Muscle layer of duodenum (tissue), 2 donors: ENCODE data around the gene ANKDD1B.
A peak's percentile ranks its signal among the peaks of the same experiment; 100 is the strongest.

Experiments used
- H3K27ac ChIP-seq: one replicate; pipeline ENCODE4 v1.7.0; 2013; ENCODE audit warnings: mild to moderate bottlenecking, low read length
- H3K27me3 ChIP-seq: one replicate; pipeline ENCODE4 v1.7.0; 2013; ENCODE audit warnings: low read depth, mild to moderate bottlenecking, control low read depth, low read length
- H3K36me3 ChIP-seq, 2 donors: one replicate each; pipeline ENCODE4 v1.7.0; 2013; ENCODE audit warnings: low read length in 2 of 2, control low read depth in 1 of 2, mild to moderate bottlenecking in 1 of 2; ENCODE audit not compliant: insufficient read depth in 2 of 2, control insufficient read depth in 1 of 2
- H3K4me1 ChIP-seq, 2 donors: one replicate each; pipeline ENCODE4 v1.7.0; 2013; ENCODE audit warnings: low read length in 2 of 2, mild to moderate bottlenecking in 2 of 2, control low read depth in 1 of 2, moderate library complexity in 1 of 2; ENCODE audit not compliant: insufficient read depth in 2 of 2, control insufficient read depth in 1 of 2
- H3K4me3 ChIP-seq, 2 donors: one replicate each; pipeline ENCODE4 v1.7.0; 2013; ENCODE audit warnings: low read length in 2 of 2, low read depth in 1 of 2, mild to moderate bottlenecking in 1 of 2
- H3K9me3 ChIP-seq, 2 donors: one replicate each; pipeline ENCODE4 v1.7.0; 2013; ENCODE audit warnings: low read length in 2 of 2, control low read depth in 1 of 2, mild to moderate bottlenecking in 1 of 2; ENCODE audit not compliant: control insufficient read depth in 1 of 2
- donor health status: healthy.

Gene ANKDD1B

DNA sequence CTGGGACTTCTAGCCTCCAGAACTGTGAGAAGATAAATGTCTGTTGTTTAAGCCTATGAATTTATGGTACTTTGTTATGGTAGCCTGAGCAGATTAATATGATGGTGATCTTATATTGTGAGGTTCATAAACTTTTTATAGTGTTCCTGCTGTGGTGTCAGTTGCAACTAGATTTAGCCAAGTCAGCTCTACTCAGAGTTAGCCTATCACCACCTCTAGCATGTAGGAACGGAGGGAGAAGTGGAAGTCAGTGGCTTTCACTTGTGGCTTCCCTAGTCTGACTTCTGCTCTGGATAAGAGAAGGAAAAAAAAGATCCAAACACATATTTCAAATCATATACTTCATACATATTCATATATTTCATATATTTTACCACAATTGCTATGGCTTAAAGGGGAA is 99.4 kb downstream of the ANKDD1B start:
- Histone ChIP-seq H3K27me3 (no peaks in the 10 kb centered on the region), H3K36me3 (peaks cover 0 to 21% of the 10 kb centered on the region in 2 donors), H3K9me3 (no peaks in the 10 kb centered on the region), H3K4me3 (no peak overlapping the region), H3K27ac (no peak overlapping the region), H3K4me1 (peaks cover 0 to 1% of the 10 kb centered on the region in 2 donors)

DNA sequence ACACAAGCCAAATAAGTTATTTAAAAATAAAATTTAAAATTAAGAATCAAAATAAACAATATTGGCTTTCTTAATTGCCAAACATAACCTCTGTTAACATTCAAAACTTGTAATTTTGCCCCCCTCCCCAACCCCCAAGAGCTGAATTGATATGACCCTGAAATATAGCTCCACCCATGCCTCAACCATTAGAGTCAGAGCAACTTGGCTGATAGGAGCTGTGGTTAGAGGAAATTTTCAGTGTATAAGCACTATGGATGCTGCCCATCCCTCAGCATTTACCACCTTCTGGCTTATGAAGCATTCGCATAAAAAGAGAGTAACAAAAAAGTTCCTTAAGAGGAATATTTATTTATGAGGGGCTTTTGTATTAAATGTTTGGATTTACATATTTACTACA is 99.9 kb downstream of the ANKDD1B start:
- no peak overlapping the region for H3K4me3 ChIP-seq
- H3K4me1 ChIP-seq: peaks cover 0 to 6% of the 10 kb centered on the region in 2 donors
- no peaks in the 10 kb centered on the region for H3K27me3 ChIP-seq
- peaks cover 0 to 21% of the 10 kb centered on the region in 2 donors for H3K36me3 ChIP-seq
- no peaks in the 10 kb centered on the region for H3K9me3 ChIP-seq
- no peak overlapping the region for H3K27ac ChIP-seq

DNA sequence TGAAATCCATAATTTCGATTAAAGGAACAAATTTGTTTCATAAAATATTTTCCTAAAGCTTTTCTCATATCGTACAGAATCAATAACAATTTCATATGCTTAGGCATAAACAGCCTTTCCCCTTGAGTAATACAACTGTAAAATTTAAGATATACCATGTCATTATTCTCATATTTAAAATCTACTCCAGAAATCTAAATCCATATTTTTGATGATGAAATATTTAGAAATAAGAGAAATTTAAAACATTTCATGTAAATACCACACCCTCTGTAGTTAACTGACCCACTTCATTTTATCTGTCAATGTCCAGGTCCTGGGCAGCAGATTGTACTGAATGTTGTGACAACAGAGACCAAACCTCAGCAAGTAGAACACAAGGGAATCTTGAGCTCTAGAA is 100.8 kb downstream of the ANKDD1B start:
- no peak overlapping the region for H3K27ac ChIP-seq
- no peaks in the 10 kb centered on the region for H3K27me3 ChIP-seq
- H3K9me3 ChIP-seq: no peaks in the 10 kb centered on the region
- peaks cover 0 to 21% of the 10 kb centered on the region in 2 donors for H3K36me3 ChIP-seq
- peaks cover 0 to 14% of the 10 kb centered on the region in 2 donors for H3K4me1 ChIP-seq
- H3K4me3 ChIP-seq: no peak overlapping the region

DNA sequence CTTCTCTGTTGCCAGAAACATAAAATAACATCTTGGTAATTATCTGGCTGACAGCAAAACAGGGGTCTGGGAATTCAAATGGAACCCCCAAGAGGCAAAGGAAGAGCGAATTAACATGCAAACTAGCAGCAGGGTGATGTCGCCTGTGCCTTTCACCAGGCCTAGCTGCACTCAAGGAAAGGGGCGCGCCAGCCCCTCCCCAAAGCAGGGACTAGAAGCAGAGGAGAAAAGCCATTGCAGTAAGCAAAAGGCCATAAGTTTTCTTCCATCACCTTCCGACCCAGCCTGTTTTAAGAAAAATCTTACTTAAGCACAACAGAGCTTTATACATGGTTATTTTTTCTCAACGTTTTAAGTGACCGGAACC is 105.4 kb downstream of the ANKDD1B start:
- Histone ChIP-seq H3K4me1 (peaks cover 0 to 14% of the 10 kb centered on the region in 2 donors), H3K9me3 (no peaks in the 10 kb centered on the region), H3K27me3 (no peaks in the 10 kb centered on the region), H3K36me3 (peaks cover 0 to 4% of the 10 kb centered on the region in 2 donors), H3K27ac (peak overlapping the region; percentile 91), H3K4me3 (peak overlapping the region; percentile 91 to 99)

DNA sequence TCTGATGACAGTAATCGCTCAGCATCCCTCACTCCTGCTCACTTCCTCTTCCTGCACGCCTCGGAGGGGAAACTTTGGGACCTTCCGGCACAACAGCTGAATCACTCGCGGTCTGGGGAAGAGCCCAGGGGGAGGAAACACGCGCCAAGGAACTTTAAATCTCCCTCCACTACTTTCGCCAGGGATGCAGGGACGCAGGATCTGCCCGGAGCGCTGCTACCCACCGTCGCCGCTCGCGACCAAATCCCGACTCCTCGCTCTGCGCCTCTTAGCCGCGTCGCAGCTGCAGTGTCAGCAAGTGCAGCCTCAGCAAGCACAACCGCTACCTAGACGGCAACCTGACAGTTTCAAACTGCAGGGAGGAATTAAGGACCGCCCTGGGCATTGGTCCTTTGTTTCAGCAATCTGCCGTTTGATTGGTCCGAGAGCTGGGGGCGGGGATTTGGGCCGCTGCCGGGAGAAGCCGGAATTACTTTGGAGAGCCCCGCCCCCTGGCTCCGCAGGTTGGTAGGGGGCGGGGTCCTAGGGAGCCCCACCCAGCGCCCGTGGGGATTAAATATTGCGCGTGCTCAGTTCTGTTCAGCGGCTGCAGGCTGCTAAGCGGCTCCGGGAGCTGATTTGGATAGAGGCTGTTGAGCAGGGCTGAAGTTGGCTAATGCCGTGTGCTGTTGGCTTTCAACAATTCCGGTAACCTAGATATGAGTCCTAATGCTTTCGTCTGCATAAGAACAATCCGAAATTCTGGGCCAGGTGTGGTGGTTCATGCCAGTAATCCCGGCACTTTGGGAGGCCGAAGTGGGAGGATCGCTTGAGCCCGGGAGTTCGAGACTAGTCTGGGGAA is 106.0 kb downstream of the ANKDD1B start, which contains the start of gene POC5:
Gene POC5, minus strand, starts transcription at position 356 of the 841 bp plus-strand sequence. CDS start 4,500 bp downstream, outside the sequence.
- Histone ChIP-seq H3K36me3 (peaks cover 0 to 4% of the 10 kb centered on the region in 2 donors), H3K27ac (peak within 1 kb of the TSS; percentile 91), H3K27me3 (no peaks in the 10 kb centered on the region), H3K9me3 (no peaks in the 10 kb centered on the region), H3K4me3 (peak within 1 kb of the TSS; percentile 91 to 99), H3K4me1 (peaks cover 0 to 14% of the 10 kb centered on the region in 2 donors)

DNA sequence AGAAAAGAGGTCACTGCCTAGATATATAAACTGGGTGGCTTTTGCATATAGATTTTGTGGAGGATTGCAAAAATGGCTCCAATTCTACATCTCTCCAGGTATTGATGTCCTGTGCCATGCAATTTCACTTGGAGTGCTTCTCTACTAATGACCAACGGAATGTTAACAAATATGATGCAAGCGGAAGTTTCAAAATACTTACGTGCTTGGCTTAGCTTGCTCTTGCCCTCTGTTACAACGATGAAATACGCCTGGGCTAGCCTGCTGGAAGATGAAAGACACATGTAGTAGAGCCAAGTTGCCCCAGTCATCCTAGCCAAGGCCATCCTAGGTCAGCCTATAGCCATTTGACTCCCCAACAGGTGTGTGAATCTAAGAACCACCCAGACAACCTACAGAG is 109.6 kb downstream of the ANKDD1B start:
- Histone ChIP-seq H3K27ac (no peak overlapping the region), H3K4me1 (peaks cover 0 to 10% of the 10 kb centered on the region in 2 donors), H3K4me3 (no peak overlapping the region), H3K27me3 (no peaks in the 10 kb centered on the region), H3K36me3 (no peaks in the 10 kb centered on the region), H3K9me3 (peaks cover 0 to 5% of the 10 kb centered on the region in 2 donors)
